SK-N-SH treated with all-trans-retinoic acid at 6 μM for 48 hours (cell line): ENCODE measurements around the gene USP49.

Experiments used
- ATAC-seq: fragments of 200-7000 bp; cut with Tn5 transposase; 3 replicates; pipeline ENCODE4 v1.9.1; 2020; ENCODE audit warnings: mild to moderate bottlenecking, moderate library complexity
- ARNTL ChIP-seq: fragments of 450-650 bp; formaldehyde crosslinking; IDR thresholded peaks from 2 replicates; pipeline ENCODE4 v1.5.0; 2020; ENCODE audit warnings: low read depth, mild to moderate bottlenecking, moderate library complexity, borderline replicate concordance
- BACH2 ChIP-seq: fragments of 250-450 bp; sonication (Bioruptor Pico); IDR thresholded peaks from 2 replicates; pipeline ENCODE4 v1.9.0; 2021; ENCODE audit warnings: mild to moderate bottlenecking, borderline replicate concordance
- CSDC2 ChIP-seq: fragments of 250-450 bp; sonication (Bioruptor Pico); IDR thresholded peaks from 2 replicates; pipeline ENCODE4 v1.5.0; 2020; ENCODE audit warnings: mild to moderate bottlenecking, moderate library complexity
- CSRNP3 ChIP-seq: fragments of 250-450 bp; sonication (Bioruptor Pico); IDR thresholded peaks from 2 replicates; pipeline ENCODE4 v1.5.1; 2021; ENCODE audit warnings: mild to moderate bottlenecking, moderate library complexity
- ESRRG ChIP-seq: fragments of 250-450 bp; sonication (Bioruptor Pico); IDR thresholded peaks from 2 replicates; pipeline ENCODE4 v1.6.1; 2021; ENCODE audit warnings: mild to moderate bottlenecking
- GLIS3 ChIP-seq: fragments of 250-450 bp; sonication (Bioruptor Pico); IDR thresholded peaks from 2 replicates; pipeline ENCODE4 v1.5.0; 2020; ENCODE audit warnings: mild to moderate bottlenecking, moderate library complexity
- ISL1 ChIP-seq: fragments of 250-450 bp; sonication (Bioruptor Pico); IDR thresholded peaks from 2 replicates; pipeline ENCODE4 v2.1.2; 2022; ENCODE audit warnings: mild to moderate bottlenecking, moderate library complexity
- OSR1 ChIP-seq: fragments of 250-450 bp; sonication (Bioruptor Pico); IDR thresholded peaks from 2 replicates; pipeline ENCODE4 v1.8.0; 2022; ENCODE audit warnings: moderate library complexity, mild to moderate bottlenecking, inconsistent platforms
- PPARA ChIP-seq: fragments of 250-450 bp; sonication (Bioruptor Pico); IDR thresholded peaks from 2 replicates; pipeline ENCODE4 v1.5.0; 2020; ENCODE audit warnings: mild to moderate bottlenecking, borderline replicate concordance
- RARB ChIP-seq: fragments of 250-450 bp; sonication (Bioruptor Pico); IDR thresholded peaks from 2 replicates; pipeline ENCODE4 v1.8.0; 2021; ENCODE audit warnings: mild to moderate bottlenecking, moderate library complexity
- SNAI2 ChIP-seq: fragments of 250-450 bp; sonication (Bioruptor Pico); IDR thresholded peaks from 2 replicates; pipeline ENCODE4 v1.5.0; 2020; ENCODE audit warnings: mild to moderate bottlenecking, moderate library complexity
- TCF4 ChIP-seq: fragments of 250-450 bp; sonication (Bioruptor Pico); IDR thresholded peaks from 2 replicates; pipeline ENCODE4 v1.8.0; 2021; ENCODE audit warnings: mild to moderate bottlenecking, moderate library complexity, borderline replicate concordance
- TOX ChIP-seq: fragments of 250-450 bp; sonication (Bioruptor Pico); IDR thresholded peaks from 2 replicates; pipeline ENCODE4 v1.8.0; 2021; ENCODE audit warnings: mild to moderate bottlenecking, moderate library complexity, borderline replicate concordance
- TSHZ2 ChIP-seq: fragments of 250-450 bp; sonication (Bioruptor Pico); IDR thresholded peaks from 2 replicates; pipeline ENCODE4 v1.5.0; 2020; ENCODE audit warnings: mild to moderate bottlenecking, moderate library complexity
- ZC3H10 ChIP-seq: fragments of 250-450 bp; sonication (Bioruptor Pico); IDR thresholded peaks from 2 replicates; pipeline ENCODE4 v1.5.1; 2021; ENCODE audit warnings: mild to moderate bottlenecking, moderate library complexity
- ZFP3 ChIP-seq: fragments of 250-450 bp; sonication (Bioruptor Pico); IDR thresholded peaks from 2 replicates; pipeline ENCODE4 v1.5.0; 2020; ENCODE audit warnings: mild to moderate bottlenecking, moderate library complexity
- ZFP30 ChIP-seq: fragments of 450-650 bp; formaldehyde crosslinking; IDR thresholded peaks from 2 replicates; pipeline ENCODE4 v1.5.0; 2022; ENCODE audit warnings: mild to moderate bottlenecking, moderate library complexity
- ZNF565 ChIP-seq: fragments of 450-650 bp; formaldehyde crosslinking; conservative IDR thresholded peaks from 2 replicates; pipeline ENCODE4 v1.5.0; 2020; ENCODE audit warnings: low read depth, mild to moderate bottlenecking, moderate library complexity
- ZNF70 ChIP-seq: fragments of 450-650 bp; formaldehyde crosslinking; IDR thresholded peaks from 2 replicates; pipeline ENCODE4 v1.5.0; 2020; ENCODE audit warnings: mild to moderate bottlenecking, moderate library complexity
- ZNF8 ChIP-seq: fragments of 450-650 bp; formaldehyde crosslinking; IDR thresholded peaks from 2 replicates; pipeline ENCODE4 v1.5.0; 2020; ENCODE audit warnings: mild to moderate bottlenecking, moderate library complexity
- TF ChIP-seq, protein P1 (sequence below): fragments of 250-450 bp; sonication (Bioruptor Pico); IDR thresholded peaks from 2 replicates; pipeline ENCODE4 v1.8.0; 2021; ENCODE audit warnings: low read depth, mild to moderate bottlenecking, moderate library complexity, borderline replicate concordance

USP49 gene

DNA sequence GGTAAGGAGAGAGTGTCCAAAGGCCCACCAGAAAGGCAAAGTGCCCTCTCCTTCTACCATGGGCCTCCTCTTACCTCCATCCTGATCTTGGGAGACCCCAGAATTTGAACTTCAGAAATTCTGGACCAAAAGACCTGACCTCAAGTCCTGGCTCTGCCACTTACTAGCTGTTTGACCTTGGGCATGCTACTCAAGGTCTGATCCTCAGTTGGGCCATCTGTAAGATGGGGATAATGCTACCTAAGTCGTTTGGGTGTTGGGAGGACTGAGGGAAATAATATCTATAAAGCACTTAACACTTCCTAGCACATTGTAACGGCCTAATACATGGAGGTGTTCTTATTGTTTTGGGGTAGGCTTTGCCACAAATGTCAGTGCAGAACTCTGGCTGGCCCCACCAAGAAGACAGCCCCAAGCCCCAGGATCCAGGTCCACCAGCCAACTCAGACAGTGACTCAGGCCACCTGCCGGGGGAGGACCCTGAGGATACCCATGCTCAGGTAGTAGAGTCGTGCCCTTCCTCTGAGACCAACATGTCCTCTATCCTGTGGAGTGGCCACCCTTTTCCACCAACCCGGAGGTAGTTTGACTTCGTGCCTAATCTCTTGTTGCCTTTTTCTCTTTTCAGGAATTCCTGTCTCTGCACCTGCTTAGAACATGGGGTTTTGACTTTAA is 111.9 kb downstream of the USP49 start:
- ATAC-seq: no peak
- TF ChIP-seq ISL1 (CRISPR knock-in tag): no peak
- no peak for TF ChIP-seq TSHZ2 (CRISPR knock-in tag)
- TF ChIP-seq ZFP30 (CRISPR knock-in tag): no peak
- TF ChIP-seq ZC3H10: no peak
- no peak for TF ChIP-seq PPARA (CRISPR knock-in tag)

- no peak for ATAC-seq
- TF ChIP-seq ZNF8 (CRISPR knock-in tag) (no peak), BACH2 (no peak), TSHZ2 (CRISPR knock-in tag) (no peak), ZNF565 (CRISPR knock-in tag) (no peak), ESRRG (CRISPR knock-in tag) (no peak), OSR1 (CRISPR knock-in tag) (no peak)
- TF ChIP-seq, protein P1, sequence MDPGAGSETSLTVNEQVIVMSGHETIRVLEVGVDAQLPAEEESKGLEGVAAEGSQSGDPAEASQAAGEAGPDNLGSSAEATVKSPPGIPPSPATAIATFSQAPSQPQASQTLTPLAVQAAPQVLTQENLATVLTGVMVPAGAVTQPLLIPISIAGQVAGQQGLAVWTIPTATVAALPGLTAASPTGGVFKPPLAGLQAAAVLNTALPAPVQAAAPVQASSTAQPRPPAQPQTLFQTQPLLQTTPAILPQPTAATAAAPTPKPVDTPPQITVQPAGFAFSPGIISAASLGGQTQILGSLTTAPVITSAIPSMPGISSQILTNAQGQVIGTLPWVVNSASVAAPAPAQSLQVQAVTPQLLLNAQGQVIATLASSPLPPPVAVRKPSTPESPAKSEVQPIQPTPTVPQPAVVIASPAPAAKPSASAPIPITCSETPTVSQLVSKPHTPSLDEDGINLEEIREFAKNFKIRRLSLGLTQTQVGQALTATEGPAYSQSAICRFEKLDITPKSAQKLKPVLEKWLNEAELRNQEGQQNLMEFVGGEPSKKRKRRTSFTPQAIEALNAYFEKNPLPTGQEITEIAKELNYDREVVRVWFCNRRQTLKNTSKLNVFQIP (CRISPR knock-in tag): no peak
- TF ChIP-seq, all 23 proteins: peak for 0
Observed at GRCh38 chr6:41781366-41781730, 113.8 kb downstream of the USP49 start.

- peak; percentile 58 for ATAC-seq
- TF ChIP-seq PPARA (CRISPR knock-in tag) (no peak), CSRNP3 (CRISPR knock-in tag) (no peak), ARNTL (no peak), ZFP30 (CRISPR knock-in tag) (no peak), TOX (CRISPR knock-in tag) (no peak), OSR1 (CRISPR knock-in tag) (no peak), ESRRG (CRISPR knock-in tag) (no peak), SNAI2 (CRISPR knock-in tag) (no peak), ZFP3 (CRISPR knock-in tag) (no peak), ZNF565 (CRISPR knock-in tag) (no peak), TSHZ2 (CRISPR knock-in tag) (no peak), CSDC2 (CRISPR knock-in tag) (no peak), GLIS3 (CRISPR knock-in tag) (no peak), RARB (CRISPR knock-in tag) (no peak), ISL1 (CRISPR knock-in tag) (no peak), BACH2 (no peak), ZNF70 (CRISPR knock-in tag) (no peak), TCF4 (no peak)
- TF ChIP-seq, protein P1 (CRISPR knock-in tag): no peak
Observed at GRCh38 chr6:41780551-41781365, 114.4 kb downstream of the USP49 start, which contains the start of gene PRICKLE4. Gene PRICKLE4 (plus strand): TSS chr6:41780782. CDS start chr6:41783474, 2,692 bp downstream.
